ENCODE measurements around the gene PTPRN2.
"Not testable (repeated sequence)": the region's sequence is repeated elsewhere in the genome, so short reads cannot be mapped to it uniquely, and the experiment has no call there.

Gene PTPRN2

DNA sequence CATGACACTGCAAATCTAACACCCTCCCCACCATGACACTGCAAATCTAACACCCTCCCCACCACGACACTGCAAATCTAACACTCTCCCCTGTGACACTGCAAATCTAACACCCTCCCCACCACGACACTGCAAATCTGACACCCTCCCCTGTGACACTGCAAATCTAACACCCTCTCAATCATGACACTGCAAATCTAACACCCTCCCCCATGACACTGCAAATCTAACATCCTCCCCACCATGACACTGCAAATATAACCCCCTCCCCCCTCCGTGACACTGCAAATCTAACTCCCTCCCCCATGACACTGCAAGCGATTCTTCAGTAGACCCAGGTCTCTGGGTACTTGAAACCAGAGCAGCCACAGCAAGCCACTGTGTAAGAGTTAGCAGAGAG is 646.4 kb downstream of the PTPRN2 start:
- H3K4me3 ChIP-seq (ENCODE audit: low read depth, low read length): no peak overlapping the region
- TF ChIP-seq, protein P1, sequence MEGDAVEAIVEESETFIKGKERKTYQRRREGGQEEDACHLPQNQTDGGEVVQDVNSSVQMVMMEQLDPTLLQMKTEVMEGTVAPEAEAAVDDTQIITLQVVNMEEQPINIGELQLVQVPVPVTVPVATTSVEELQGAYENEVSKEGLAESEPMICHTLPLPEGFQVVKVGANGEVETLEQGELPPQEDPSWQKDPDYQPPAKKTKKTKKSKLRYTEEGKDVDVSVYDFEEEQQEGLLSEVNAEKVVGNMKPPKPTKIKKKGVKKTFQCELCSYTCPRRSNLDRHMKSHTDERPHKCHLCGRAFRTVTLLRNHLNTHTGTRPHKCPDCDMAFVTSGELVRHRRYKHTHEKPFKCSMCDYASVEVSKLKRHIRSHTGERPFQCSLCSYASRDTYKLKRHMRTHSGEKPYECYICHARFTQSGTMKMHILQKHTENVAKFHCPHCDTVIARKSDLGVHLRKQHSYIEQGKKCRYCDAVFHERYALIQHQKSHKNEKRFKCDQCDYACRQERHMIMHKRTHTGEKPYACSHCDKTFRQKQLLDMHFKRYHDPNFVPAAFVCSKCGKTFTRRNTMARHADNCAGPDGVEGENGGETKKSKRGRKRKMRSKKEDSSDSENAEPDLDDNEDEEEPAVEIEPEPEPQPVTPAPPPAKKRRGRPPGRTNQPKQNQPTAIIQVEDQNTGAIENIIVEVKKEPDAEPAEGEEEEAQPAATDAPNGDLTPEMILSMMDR (IDR thresholded peaks at IDR 0.05; ENCODE audit: low read depth, low read length): no peak

DNA sequence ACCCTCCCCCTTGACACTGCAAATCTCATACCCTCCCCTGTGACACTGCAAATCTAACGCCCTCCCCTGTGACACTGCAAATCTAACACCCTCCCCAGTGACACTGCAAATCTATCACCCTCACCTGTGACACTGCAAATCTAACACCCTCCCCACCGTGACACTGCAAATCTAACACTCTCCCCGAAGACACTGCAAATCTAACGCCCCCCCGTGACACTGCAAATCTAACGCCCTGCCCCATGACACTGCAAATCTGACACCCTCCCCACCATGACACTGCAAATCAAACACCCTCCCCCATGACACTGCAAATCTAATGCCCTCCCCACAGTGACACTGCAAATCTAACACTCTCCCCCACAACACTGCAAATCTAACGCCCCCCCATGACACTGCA is 647.1 kb downstream of the PTPRN2 start:
- no peak overlapping the region for H3K4me3 ChIP-seq (ENCODE audit: low read depth, low read length)
- TF ChIP-seq, protein P1 (IDR thresholded peaks at IDR 0.05; ENCODE audit: low read depth, low read length): no peak

DNA sequence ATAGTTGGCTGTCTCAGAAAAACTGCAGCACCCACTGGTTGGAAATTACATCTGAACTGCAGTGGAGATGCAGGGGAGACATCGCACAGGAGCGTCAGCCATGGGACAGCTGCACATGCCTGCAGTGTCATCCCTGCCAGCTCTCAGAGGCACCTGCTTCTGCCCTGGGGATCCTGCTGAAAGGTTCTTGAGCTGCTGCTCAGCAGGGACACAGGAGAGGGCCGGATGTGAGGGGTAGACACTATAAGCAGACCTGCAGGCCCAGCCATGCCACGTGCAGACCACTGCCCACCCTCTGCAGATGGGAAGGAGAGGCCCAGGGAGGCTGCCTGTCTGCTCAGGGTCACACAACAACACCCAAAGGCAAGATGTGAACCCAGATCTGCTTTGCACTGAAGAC is 649.4 kb downstream of the PTPRN2 start:
- TF ChIP-seq, protein P1 (IDR thresholded peaks at IDR 0.05; ENCODE audit: low read depth, low read length): no peak

DNA sequence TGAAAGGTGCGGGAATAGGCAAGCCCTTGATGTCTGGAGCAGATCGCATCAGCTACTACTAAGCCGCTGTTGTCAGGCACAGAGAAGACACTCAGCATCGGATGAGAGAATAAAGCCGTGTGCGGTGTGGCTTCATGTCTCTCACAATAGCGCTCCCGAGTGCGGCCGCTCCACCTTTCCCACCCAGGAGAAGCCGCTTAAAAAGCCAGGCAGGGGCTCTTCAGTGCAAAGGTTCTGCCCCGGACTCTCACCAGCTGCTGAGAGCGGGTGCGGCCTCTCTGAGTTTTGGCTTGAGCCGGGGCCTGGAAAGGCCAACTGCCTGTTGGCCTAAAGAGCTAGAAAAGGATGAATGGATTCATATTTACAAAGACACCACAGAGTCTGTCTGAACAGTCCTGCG is 650.2 kb downstream of the PTPRN2 start:
- TF ChIP-seq, protein P1 (IDR thresholded peaks at IDR 0.05; ENCODE audit: low read depth, low read length): no peak
- no peak overlapping the region for H3K4me3 ChIP-seq (ENCODE audit: low read depth, low read length)

More for the DNA sequence above, 649.4 kb downstream of the PTPRN2 start:
- no peak overlapping the region for H3K4me3 ChIP-seq (ENCODE audit: low read depth, low read length)

DNA sequence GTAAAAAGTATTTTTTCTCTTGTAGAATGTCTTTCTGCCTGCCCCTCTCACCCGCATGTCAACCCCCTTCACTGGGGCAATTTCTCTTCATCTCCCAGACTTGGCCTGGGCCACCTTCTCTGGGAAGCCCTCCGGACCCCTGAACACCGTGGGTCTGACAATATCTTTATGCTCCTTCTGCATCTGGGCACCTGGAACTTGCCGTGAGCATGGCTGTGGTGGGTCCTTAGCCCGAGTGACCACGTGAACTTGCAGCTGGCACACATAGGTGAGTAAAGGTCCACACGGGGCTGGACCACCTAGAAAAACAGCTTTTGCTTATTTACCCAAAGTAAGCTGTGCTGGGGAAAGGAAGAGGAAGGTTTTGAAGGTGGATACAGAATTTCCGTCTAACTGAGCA is 650.6 kb downstream of the PTPRN2 start:
- TF ChIP-seq, protein P1 (IDR thresholded peaks at IDR 0.05; ENCODE audit: low read depth, low read length): no peak
- no peak overlapping the region for H3K4me3 ChIP-seq (ENCODE audit: low read depth, low read length)

DNA sequence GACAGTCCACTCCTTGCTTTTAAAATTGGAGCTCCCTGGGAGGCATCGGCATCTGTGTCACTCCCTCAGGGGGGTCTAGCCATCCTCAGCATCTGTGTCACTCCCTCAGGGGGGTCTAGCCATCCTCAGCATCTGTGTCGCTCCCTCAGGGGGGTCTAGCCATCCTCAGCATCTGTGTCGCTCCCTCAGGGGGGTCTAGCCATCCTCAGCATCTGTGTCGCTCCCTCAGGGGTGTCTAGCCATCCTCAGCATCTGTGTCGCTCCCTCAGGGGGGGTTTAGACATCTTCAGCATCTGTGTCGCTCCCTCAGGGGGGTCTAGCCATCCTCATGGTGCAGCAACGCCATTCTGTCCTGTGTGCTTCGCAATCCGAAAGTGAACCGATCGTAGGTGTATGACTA is 651.9 kb downstream of the PTPRN2 start:
- not testable (repeated sequence) for H3K4me3 ChIP-seq (ENCODE audit: low read depth, low read length)

DNA sequence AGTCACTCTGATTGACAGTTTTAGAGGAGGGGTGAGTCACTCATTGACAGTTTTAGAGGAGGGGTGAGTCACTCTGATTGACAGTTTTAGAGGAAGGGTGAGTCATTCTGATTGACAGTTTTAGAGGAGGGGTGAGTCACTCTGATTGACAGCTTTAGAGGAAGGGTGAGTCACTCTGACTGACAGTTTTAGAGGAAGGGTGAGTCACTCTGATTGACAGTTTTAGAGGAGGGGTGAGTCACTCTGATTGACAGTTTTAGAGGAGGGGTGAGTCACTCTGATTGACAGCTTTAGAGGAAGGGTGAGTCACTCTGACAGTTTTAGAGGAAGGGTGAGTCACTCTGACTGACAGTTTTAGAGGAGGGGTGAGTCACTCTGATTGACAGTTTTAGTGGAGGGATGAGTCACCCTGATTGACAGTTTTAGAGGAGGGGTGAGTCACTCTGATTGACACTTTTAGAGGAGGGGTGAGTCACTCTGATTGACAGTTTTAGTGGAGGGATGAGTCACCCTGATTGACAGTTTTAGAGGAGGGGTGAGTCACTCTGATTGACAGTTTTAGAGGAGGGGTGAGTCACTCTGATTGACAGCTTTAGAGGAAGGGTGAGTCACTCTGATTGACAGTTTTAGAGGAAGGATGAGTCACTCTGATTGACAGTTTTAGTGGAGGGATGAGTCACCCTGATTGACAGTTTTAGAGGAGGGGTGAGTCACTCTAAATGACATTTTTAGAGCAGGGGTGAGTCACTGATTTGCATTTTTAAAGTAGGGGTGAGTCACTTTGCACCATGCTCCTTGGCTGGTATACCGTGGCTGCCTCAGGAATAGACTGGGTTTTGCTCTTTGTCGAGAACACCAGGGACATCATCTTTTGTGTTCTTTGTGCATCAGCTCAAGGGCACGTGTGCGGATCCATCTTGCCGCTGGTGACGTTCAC is 654.1 kb downstream of the PTPRN2 start:
- H3K4me3 ChIP-seq (ENCODE audit: low read depth, low read length): not testable (repeated sequence)

DNA sequence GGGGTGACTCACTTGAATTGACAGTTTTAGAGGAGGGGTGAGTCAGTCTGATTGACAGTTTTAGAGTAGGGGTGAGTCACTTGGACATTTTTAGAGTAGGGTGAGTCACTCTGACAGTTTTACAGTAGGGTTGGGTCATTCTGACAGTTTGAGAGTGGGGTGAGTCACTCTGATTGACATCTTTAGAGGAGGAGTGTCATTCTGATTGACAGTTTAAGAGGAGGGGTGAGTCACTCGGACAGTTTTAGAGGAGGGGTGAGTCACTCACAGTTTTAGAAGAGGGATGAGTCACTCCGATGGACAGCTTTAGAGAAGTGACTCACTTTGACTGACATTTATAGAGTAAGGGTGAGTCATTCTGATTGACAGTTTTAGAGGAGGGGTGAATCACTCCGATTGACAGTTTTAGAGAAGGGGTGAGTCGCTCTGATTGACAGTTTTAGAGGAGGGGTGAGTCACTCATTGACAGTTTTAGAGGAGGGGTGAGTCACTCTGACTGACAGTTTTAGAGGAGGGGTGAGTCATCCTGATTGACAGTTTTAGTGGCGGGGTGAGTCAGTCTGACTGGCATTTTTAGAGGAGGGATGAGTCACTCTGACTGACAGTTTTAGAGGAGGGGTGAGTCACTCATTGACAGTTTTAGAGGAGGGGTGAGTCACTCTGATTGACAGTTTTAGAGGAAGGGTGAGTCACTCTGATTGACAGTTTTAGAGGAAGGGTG is 655.0 kb downstream of the PTPRN2 start:
- TF ChIP-seq, protein P1 (IDR thresholded peaks at IDR 0.05; ENCODE audit: low read depth, low read length): no peak
- H3K4me3 ChIP-seq (ENCODE audit: low read depth, low read length): no peak overlapping the region

Data from WI38 (cell line).